Endothelial cell of umbilical vein (primary cell): ENCODE results near the gene BNC2. TPM values are rescaled to one million over a fixed set of nuclear protein-coding genes. Genes with fewer than 3 reads are reported as not detected.

ENCODE experiments used
- BruUV-seq: library from RNA; stranded (reverse); fragments of 400-500 nt; replicated peaks from 2 replicates; lab custom pipeline; 2021; lab: Mats Ljungman, UMichigan
- CTCF ChIA-PET: fragments of 300-600, 350-600 bp; sonication (Branson Sonifier 250); formaldehyde crosslinking; loops from one replicate; lab custom pipeline; 2021; ENCODE audit warnings: antibody characterized with exemption, inconsistent platforms; lab: Charles Lee
- POLR2A ChIA-PET: fragments of 300-600, 350-600 bp; sonication (Branson Sonifier 250); formaldehyde crosslinking; loops from one replicate; lab custom pipeline; 2021; ENCODE audit warnings: antibody characterized with exemption, inconsistent platforms; lab: Charles Lee
- DNase-seq: peaks from one replicate; pipeline ENCODE4 v3.0.0-alpha.2; 2011; ENCODE audit warnings: low read depth, low spot score
- FAIRE-seq: peaks from 2 replicates; lab custom pipeline; 2011; peaks lifted over from hg19 to GRCh38; lab: Jason Lieb, UNC
- H2AFZ ChIP-seq: 2 replicates; pipeline ENCODE4 v1.6.0; 2012; ENCODE audit warnings: low read depth, low read length, control low read depth, inconsistent platforms
- H3K27ac ChIP-seq: 2 replicates; pipeline ENCODE4 v1.5.1; 2011; ENCODE audit warnings: low read depth, mild to moderate bottlenecking, control low read depth, low read length, moderate library complexity; ENCODE audit not compliant: insufficient read depth
- H3K27me3 ChIP-seq, 2 experiments: 2 replicates each; pipeline versions ENCODE4 v1.6.0 to v1.6.1; 2011; ENCODE audit warnings: low read length in 2 of 2, mixed read lengths in 1 of 2; ENCODE audit not compliant: control insufficient read depth in 2 of 2, insufficient read depth in 2 of 2
- H3K36me3 ChIP-seq, 2 experiments: 2 replicates in 1 of 2; 3 replicates in 1 of 2; pipeline ENCODE4 v1.5.1; 2011; ENCODE audit warnings: low read length in 2 of 2, mild to moderate bottlenecking in 1 of 2, moderate library complexity in 1 of 2; ENCODE audit not compliant: control insufficient read depth in 2 of 2, insufficient read depth in 2 of 2; ENCODE audit errors: extremely low read depth in 1 of 2
- H3K4me1 ChIP-seq: 3 replicates; pipeline ENCODE4 v1.5.1; 2011; ENCODE audit warnings: mild to moderate bottlenecking, low read length; ENCODE audit not compliant: control insufficient read depth, insufficient read depth; ENCODE audit errors: extremely low read depth
- H3K4me2 ChIP-seq: 2 replicates; pipeline ENCODE4 v1.6.1; 2011; ENCODE audit warnings: low read length, control low read depth, mixed read lengths; ENCODE audit not compliant: insufficient read depth
- H3K4me3 ChIP-seq, 3 experiments: fragments of 200-600 bp in 1 of 3; sonication (generic), shearing (Covaris generic) in 1 of 3; replicated peaks in 1 of 3; 2 replicates each; pipeline ENCODE4 v1.5.1; 2011 to 2016; ENCODE audit warnings: control low read depth in 3 of 3, low read length in 3 of 3, mild to moderate bottlenecking in 2 of 3, inconsistent platforms in 1 of 3, low read depth in 1 of 3, moderate library complexity in 1 of 3; ENCODE audit not compliant: insufficient read depth in 1 of 3
- H3K79me2 ChIP-seq: 2 replicates; pipeline ENCODE4 v1.6.0; 2012; ENCODE audit warnings: low read length, inconsistent platforms; ENCODE audit not compliant: control insufficient read depth, insufficient read depth
- H3K9ac ChIP-seq: replicated peaks from 2 replicates; pipeline ENCODE3; 2011; ENCODE audit warnings: low read length, control low read depth; ENCODE audit not compliant: insufficient read depth; ENCODE audit errors: extremely low read depth
- H3K9me1 ChIP-seq: replicated peaks from 3 replicates; pipeline ENCODE4 v1.6.0; 2011; ENCODE audit warnings: mild to moderate bottlenecking, low read length; ENCODE audit not compliant: control insufficient read depth, insufficient read depth; ENCODE audit errors: extremely low read depth
- H3K9me3 ChIP-seq: replicated peaks from 2 replicates; pipeline ENCODE4 v1.5.1; 2012; ENCODE audit warnings: low read length, inconsistent platforms; ENCODE audit not compliant: control insufficient read depth, insufficient read depth
- H4K20me1 ChIP-seq: replicated peaks from 2 replicates; pipeline ENCODE3; 2011; ENCODE audit warnings: mild to moderate bottlenecking, low read length; ENCODE audit not compliant: control insufficient read depth, insufficient read depth; ENCODE audit errors: extremely low read depth
- EZH2 ChIP-seq: IDR thresholded peaks from 2 replicates; pipeline ENCODE4 v1.6.1; 2012; ENCODE audit warnings: borderline replicate concordance, low read depth, mild to moderate bottlenecking, moderate library complexity, low read length, inconsistent platforms; ENCODE audit not compliant: severe bottlenecking
- GATA2 ChIP-seq: IDR thresholded peaks from 2 replicates; pipeline ENCODE4 v1.7.0; 2011; ENCODE audit warnings: low read depth, mild to moderate bottlenecking, moderate library complexity, mixed read lengths, low read length; ENCODE audit not compliant: insufficient read length, insufficient read depth
- JUN ChIP-seq: IDR thresholded peaks from 2 replicates; pipeline ENCODE4 v1.6.1; 2011; ENCODE audit warnings: borderline replicate concordance, low read depth; ENCODE audit not compliant: insufficient read length, insufficient read depth
- MYC ChIP-seq: IDR thresholded peaks from one replicate; pipeline ENCODE4 v1.6.1; 2011; ENCODE audit warnings: mild to moderate bottlenecking, low read depth, low read length
- POLR2A ChIP-seq: IDR thresholded peaks from 2 replicates; pipeline ENCODE4 v1.6.1; 2012; ENCODE audit warnings: low read depth, mild to moderate bottlenecking, control low read depth, low read length
- POLR2AphosphoS5 ChIP-seq: IDR thresholded peaks from 2 replicates; pipeline ENCODE4 v1.6.1; 2012; ENCODE audit warnings: low read depth, mild to moderate bottlenecking, control low read depth, low read length, moderate library complexity; ENCODE audit not compliant: insufficient read depth
- dilution Hi-C: fragments of 300-500 bp; cut with MboI; formaldehyde crosslinking; loops from one replicate; pipeline ENCODE4 v1.15.0; 2019; ENCODE audit warnings: low sequenced_read_pairs; ENCODE audit not compliant: extremely low pct_ligation_motif_present
- intact Hi-C: fragments of 100-400 bp; cut with micrococcal nuclease; formaldehyde crosslinking; loops from one replicate; pipeline ENCODE4 v1.10.0; 2022
- polyA plus RNA-seq, 4 experiments: library from polyadenylated mRNA; depleted of rRNA in 3 of 4; stranded (reverse) in 3 of 4; unstranded in 1 of 4; fragments of >200 nt; gene quantifications; 2 replicates each; pipeline versions ENCODE4 v1.2.1 to v1.2.3, GENCODE V29; 2011 to 2012; ENCODE audit warnings: missing spikeins in 1 of 4
- total RNA-seq: library from RNA; stranded (reverse); gene quantifications from 2 replicates; pipeline ENCODE4 v1.2.3, GENCODE V29; 2021
- TF ChIP-seq, protein P1 (sequence below), 2 donors: IDR thresholded peaks; 1 replicate in 1 of 2; 2 replicates in 1 of 2; pipeline ENCODE4 v1.5.1; 2011; ENCODE audit warnings: low read length in 2 of 2, mild to moderate bottlenecking in 2 of 2, moderate library complexity in 2 of 2, control low read depth in 1 of 2, inconsistent platforms in 1 of 2, low read depth in 1 of 2; ENCODE audit not compliant: insufficient read depth in 1 of 2; ENCODE audit errors: extremely low read depth in 1 of 2
- TF ChIP-seq, protein P2 (sequence below): IDR thresholded peaks from 2 replicates; pipeline ENCODE4 v1.6.1; 2011; ENCODE audit not compliant: insufficient read depth, insufficient read length

The BNC2 gene
- total and polyA plus RNA-seq, 2 donors (not counting 3 experiments of a cell fraction or from before 2014, with no cell fraction given): 12.1 to 34.3 TPM

DNA sequence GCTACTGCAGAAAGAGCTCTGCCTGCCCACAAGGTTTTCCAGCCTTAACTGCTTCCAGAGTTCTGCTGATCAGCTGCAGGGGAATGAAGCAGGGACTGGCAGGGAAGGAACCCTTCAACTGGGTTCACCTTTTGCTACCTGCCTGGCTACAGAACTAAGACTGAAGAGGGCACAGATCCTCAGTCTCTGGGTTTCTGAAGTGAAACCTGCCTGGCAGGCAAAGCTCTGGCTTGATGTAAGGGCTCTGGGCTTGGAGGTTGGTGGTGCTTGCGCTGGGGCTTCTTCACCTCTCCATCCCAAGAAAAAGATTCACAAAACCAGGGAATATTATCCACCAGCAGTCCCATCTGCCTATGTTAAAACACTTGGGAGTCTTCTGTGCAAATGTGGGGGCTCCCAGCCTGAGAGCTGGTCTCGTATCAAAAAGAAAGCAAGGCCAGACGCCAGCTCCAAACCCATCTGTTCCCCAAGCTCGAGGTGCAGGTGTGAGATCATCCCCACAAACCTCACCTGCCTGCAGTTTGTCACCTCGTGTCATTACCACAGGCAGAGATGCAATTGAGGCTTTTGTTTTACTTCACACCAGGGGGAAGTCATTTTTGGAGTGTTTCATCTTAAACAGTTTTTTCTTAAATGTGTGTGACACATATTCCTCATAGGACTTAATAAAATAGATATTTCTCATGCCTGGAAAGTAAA, 58.3 kb downstream of the BNC2 start:
- Histone ChIP-seq H4K20me1 (no peaks in the 10 kb centered on the region), H3K9me1 (peaks cover 2% of the 10 kb centered on the region), H3K36me3 (no peaks in the 10 kb centered on the region), H3K4me2 (no peak overlapping the region), H3K4me1 (no peaks in the 10 kb centered on the region), H2AFZ (no peak overlapping the region), H3K9ac (no peak overlapping the region), H3K27me3 (no peaks in the 10 kb centered on the region), H3K4me3 (no peak overlapping the region), H3K79me2 (no peaks in the 10 kb centered on the region), H3K27ac (no peak overlapping the region), H3K9me3 (no peaks in the 10 kb centered on the region)
- TF ChIP-seq MYC (no peak), GATA2 (no peak), POLR2AphosphoS5 (no peak), JUN (no peak), EZH2 (no peak), POLR2A (no peak)
- TF ChIP-seq, protein P1, sequence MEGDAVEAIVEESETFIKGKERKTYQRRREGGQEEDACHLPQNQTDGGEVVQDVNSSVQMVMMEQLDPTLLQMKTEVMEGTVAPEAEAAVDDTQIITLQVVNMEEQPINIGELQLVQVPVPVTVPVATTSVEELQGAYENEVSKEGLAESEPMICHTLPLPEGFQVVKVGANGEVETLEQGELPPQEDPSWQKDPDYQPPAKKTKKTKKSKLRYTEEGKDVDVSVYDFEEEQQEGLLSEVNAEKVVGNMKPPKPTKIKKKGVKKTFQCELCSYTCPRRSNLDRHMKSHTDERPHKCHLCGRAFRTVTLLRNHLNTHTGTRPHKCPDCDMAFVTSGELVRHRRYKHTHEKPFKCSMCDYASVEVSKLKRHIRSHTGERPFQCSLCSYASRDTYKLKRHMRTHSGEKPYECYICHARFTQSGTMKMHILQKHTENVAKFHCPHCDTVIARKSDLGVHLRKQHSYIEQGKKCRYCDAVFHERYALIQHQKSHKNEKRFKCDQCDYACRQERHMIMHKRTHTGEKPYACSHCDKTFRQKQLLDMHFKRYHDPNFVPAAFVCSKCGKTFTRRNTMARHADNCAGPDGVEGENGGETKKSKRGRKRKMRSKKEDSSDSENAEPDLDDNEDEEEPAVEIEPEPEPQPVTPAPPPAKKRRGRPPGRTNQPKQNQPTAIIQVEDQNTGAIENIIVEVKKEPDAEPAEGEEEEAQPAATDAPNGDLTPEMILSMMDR (IDR thresholded peaks at IDR 0.05; ENCODE audit: extremely low read depth in 1 of 2, insufficient read depth in 1 of 2, low read depth in 1 of 2, low read length in 2 of 2): no peak
- TF ChIP-seq, protein P2, sequence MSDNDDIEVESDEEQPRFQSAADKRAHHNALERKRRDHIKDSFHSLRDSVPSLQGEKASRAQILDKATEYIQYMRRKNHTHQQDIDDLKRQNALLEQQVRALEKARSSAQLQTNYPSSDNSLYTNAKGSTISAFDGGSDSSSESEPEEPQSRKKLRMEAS: no peak
- ChIA-PET POLR2A (no interaction called here), CTCF (no interaction called here)
- FAIRE-seq (no peak), DNase-seq (no peak)
- dilution Hi-C loops (no loop called here), intact Hi-C loops (no loop called here)
- BruUV-seq: no TSS peak
